SK-N-SH (cell line): ENCODE data around the gene MAT1A.

Source experiments
- CTCF ChIP-seq: fragments of 200-600 bp; sonication (generic); IDR thresholded peaks from 2 replicates; pipeline ENCODE4 v1.6.1; 2017; ENCODE audit warnings: antibody characterized with exemption, mild to moderate bottlenecking, moderate library complexity
- ELF1 ChIP-seq: IDR thresholded peaks from 2 replicates; pipeline ENCODE4 v1.4.0; 2012
- FOSL2 ChIP-seq: IDR thresholded peaks from 2 replicates; pipeline ENCODE4 v1.4.0; 2012; ENCODE audit warnings: low read depth, mild to moderate bottlenecking, moderate library complexity, borderline replicate concordance
- FOXM1 ChIP-seq: IDR thresholded peaks from 2 replicates; pipeline ENCODE4 v1.4.0; 2012; ENCODE audit warnings: low read depth, mild to moderate bottlenecking
- GABPA ChIP-seq: IDR thresholded peaks from 2 replicates; pipeline ENCODE4 v1.4.0; 2012; ENCODE audit warnings: low read depth, mild to moderate bottlenecking
- JUND ChIP-seq: IDR thresholded peaks from 2 replicates; pipeline ENCODE4 v1.4.0; 2012
- NRF1 ChIP-seq: IDR thresholded peaks from 2 replicates; pipeline ENCODE4 v1.6.1; 2012; ENCODE audit warnings: low read depth, mild to moderate bottlenecking, low read length
- RAD21 ChIP-seq: IDR thresholded peaks from 2 replicates; pipeline ENCODE4 v1.6.1; 2012; ENCODE audit warnings: mild to moderate bottlenecking, low read length
- ZBTB33 ChIP-seq: IDR thresholded peaks from 2 replicates; pipeline ENCODE4 v1.4.0; 2012; ENCODE audit warnings: low read depth, borderline replicate concordance

GRCh38 chr10:80277016-80277415, 12.4 kb downstream of the MAT1A start:
- TF ChIP-seq JUND (no peak), RAD21 (no peak), CTCF (no peak), ZBTB33 (no peak), NRF1 (no peak), FOSL2 (no peak), ELF1 (no peak), GABPA (no peak), FOXM1 (no peak)
